Measurements from ENCODE around the gene CT47C1.

Gene CT47C1

GRCh38 chrX:119071381-119071780 lies 1.4 kb upstream of the CT47C1 start:
- TF ChIP-seq CTCF (IDR thresholded peaks at IDR 0.05; ENCODE audit: insufficient read depth, low read length, missing control alignments): no peak
- H3K4me3 ChIP-seq (ENCODE audit: low read depth, low read length): no peak overlapping the region
- DNase-seq (ENCODE audit: low read depth, low spot score): no peak
- CTCF ChIA-PET: interaction anchor here (1.4 kb wide), 1 partner anchor 66 kb away, joined by 5 read pairs; no protein-coding TSS in a partner anchor
- POLR2A ChIA-PET: no interaction called here

DNA sequence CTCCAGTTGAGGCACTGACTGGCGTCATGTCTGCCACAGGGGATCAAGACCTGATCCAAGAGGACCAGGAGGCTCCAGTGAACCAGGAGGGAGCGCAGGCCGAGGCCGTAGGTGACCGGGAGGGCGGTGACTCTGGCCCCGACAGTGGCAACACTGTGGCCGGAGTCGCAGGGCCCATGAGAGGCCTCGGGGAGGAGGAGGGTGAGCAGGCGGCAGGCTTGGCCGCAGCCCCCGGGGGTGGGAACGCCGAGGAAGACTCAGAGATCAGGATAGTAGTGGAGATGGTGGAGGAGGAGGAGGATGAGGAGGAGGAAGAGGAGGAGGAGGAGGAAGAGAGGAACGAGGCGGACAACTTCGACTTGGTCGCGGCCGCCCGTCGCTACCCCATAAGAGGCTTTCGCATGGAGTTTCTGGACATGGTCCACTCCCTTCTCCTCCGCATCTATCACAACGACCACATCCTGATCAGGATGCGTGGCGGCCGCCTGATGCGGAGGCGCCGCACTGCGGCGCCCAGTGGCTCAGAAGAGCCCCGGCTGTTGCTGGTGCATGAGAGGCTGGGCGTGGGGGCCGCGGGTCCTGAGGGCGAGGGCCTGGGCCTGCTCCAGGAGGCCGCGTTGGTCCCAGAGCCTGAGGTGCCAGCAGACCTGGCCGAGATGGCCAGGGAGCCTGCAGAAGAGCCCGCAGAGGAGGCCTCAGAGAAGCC lies 560 bp downstream of the CT47C1 start:
- no peak for TF ChIP-seq CTCF (IDR thresholded peaks at IDR 0.05; ENCODE audit: insufficient read depth, low read length, missing control alignments)
- H3K4me3 ChIP-seq (ENCODE audit: low read depth, low read length): no peak overlapping the region
- CTCF ChIA-PET: no interaction called here
- POLR2A ChIA-PET: no interaction called here
- DNase-seq (ENCODE audit: low read depth, low spot score): no peak

DNA sequence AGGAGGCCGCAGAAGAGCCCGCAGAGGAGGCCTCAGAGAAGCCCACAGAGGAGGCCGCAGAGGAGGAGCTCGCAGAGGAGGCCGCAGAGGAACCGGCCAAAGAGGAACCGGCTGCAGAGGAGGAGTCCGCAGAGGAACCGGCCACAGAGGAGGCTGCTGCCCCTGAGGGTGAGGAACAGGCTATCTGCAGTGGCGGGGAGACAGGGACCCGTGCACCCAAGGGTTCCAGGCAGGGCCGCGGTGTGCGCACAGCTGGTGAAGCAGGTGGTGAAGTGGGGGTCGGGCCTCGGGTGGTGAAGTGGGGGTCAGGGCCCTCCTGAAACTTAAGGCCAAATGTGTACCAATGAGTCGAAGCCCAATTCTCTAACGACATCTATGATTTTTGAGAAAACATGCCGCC lies 1.1 kb downstream of the CT47C1 start:
- H3K4me3 ChIP-seq (ENCODE audit: low read depth, low read length): no peak overlapping the region
- no peak for DNase-seq (ENCODE audit: low read depth, low spot score)
- ChIA-PET CTCF (no interaction called here), POLR2A (no interaction called here)
- no peak for TF ChIP-seq CTCF (IDR thresholded peaks at IDR 0.05; ENCODE audit: insufficient read depth, low read length, missing control alignments)

- POLR2A ChIA-PET: no interaction called here
- CTCF ChIA-PET: interaction anchor here (1.3 to 1.9 kb wide), 2 partner anchors 9 to 71 kb away, joined by 3 to 9 read pairs; no protein-coding TSS in a partner anchor
- no peak for DNase-seq (ENCODE audit: low read depth, low spot score)
- TF ChIP-seq CTCF (IDR thresholded peaks at IDR 0.05; ENCODE audit: insufficient read depth, low read length, missing control alignments): no peak
- H3K4me3 ChIP-seq (ENCODE audit: low read depth, low read length): no peak overlapping the region
These were observed 2.7 kb downstream of the CT47C1 start for GRCh38 chrX:119075270-119076025.

DNA sequence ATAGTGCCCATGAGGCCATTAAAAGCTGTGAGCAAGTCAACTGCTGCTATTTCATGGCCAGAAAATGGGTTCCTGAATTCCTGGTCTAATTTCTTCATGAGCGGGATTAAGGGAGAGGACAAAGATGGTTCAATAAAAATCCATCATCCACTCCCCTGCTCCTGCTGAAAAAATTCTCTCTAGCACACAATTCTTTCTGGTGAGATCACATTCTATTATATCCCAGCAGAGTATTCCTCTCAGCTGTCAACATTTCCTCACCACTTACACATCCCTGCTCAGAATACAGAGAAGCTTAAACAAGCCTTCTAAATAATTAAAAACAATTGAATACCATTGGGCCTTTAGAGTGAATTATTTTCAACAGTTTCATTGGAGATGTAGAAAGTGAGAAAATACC lies 9.5 kb downstream of the CT47C1 start:
- TF ChIP-seq CTCF (IDR thresholded peaks at IDR 0.05; ENCODE audit: insufficient read depth, low read length, missing control alignments): no peak
- DNase-seq (ENCODE audit: low read depth, low spot score): no peak
- POLR2A ChIA-PET: no interaction called here

GRCh38 chrX:119084766-119085165 lies 12.0 kb downstream of the CT47C1 start:
- no peak for TF ChIP-seq CTCF (IDR thresholded peaks at IDR 0.05; ENCODE audit: insufficient read depth, low read length, missing control alignments)
- CTCF ChIA-PET: interaction anchor here (1.0 kb wide), 1 partner anchor 246 kb away, joined by 3 read pairs; no protein-coding TSS in a partner anchor
- POLR2A ChIA-PET: no interaction called here

More for the DNA sequence above, 9.5 kb downstream of the CT47C1 start:
- CTCF ChIA-PET: no interaction called here
- H3K4me3 ChIP-seq (ENCODE audit: low read depth, low read length): no peak overlapping the region

More at GRCh38 chrX:119084766-119085165, 12.0 kb downstream of the CT47C1 start:
- no peak overlapping the region for H3K4me3 ChIP-seq (ENCODE audit: low read depth, low read length)
- DNase-seq (ENCODE audit: low read depth, low spot score): no peak
